ENCODE data around the gene RAD51B.

The RAD51B gene

GRCh38 chr14:67940486-67941455 lies 121.2 kb downstream of the RAD51B start:
- H3K9me3 ChIP-seq (ENCODE audit: severe bottlenecking) = no peaks in the 10 kb centered on the region
- H3K4me1 ChIP-seq (ENCODE audit: insufficient read depth, poor library complexity, severe bottlenecking) = peaks cover 41% of the 10 kb centered on the region
- ATAC-seq (ENCODE audit: low read depth) (peak; percentile 72), DNase-seq (ENCODE audit: low spot score) (no peak)
- peak overlapping the region; percentile 50 for H3K27ac ChIP-seq (ENCODE audit: poor library complexity, severe bottlenecking)
- TF ChIP-seq CTCF (IDR thresholded peaks at IDR 0.05; ENCODE audit: poor library complexity, severe bottlenecking) = no peak
- no peaks in the 10 kb centered on the region for H3K27me3 ChIP-seq (ENCODE audit: insufficient read depth, poor library complexity, severe bottlenecking)
- H3K36me3 ChIP-seq (ENCODE audit: low read depth) = no peaks in the 10 kb centered on the region
- no peak overlapping the region for H3K4me3 ChIP-seq (ENCODE audit: severe bottlenecking)

- H3K27ac ChIP-seq (ENCODE audit: poor library complexity, severe bottlenecking) = peak overlapping the region; percentile 50
- peaks cover 41% of the 10 kb centered on the region for H3K4me1 ChIP-seq (ENCODE audit: insufficient read depth, poor library complexity, severe bottlenecking)
- no peak for TF ChIP-seq CTCF (IDR thresholded peaks at IDR 0.05; ENCODE audit: poor library complexity, severe bottlenecking)
- no peaks in the 10 kb centered on the region for H3K36me3 ChIP-seq (ENCODE audit: low read depth)
- DNase-seq (ENCODE audit: low spot score) = no peak
- no peak overlapping the region for H3K4me3 ChIP-seq (ENCODE audit: severe bottlenecking)
- no peaks in the 10 kb centered on the region for H3K27me3 ChIP-seq (ENCODE audit: insufficient read depth, poor library complexity, severe bottlenecking)
- ATAC-seq (ENCODE audit: low read depth) = peak; percentile 60
- no peaks in the 10 kb centered on the region for H3K9me3 ChIP-seq (ENCODE audit: severe bottlenecking)
Observed at GRCh38 chr14:67941456-67942018, 122.0 kb downstream of the RAD51B start.

- no peak for ATAC-seq (ENCODE audit: low read depth)
- Histone ChIP-seq H3K9me3 (ENCODE audit: severe bottlenecking) (no peaks in the 10 kb centered on the region), H3K4me3 (ENCODE audit: severe bottlenecking) (no peak overlapping the region), H3K4me1 (ENCODE audit: insufficient read depth, poor library complexity, severe bottlenecking) (peaks cover 37% of the 10 kb centered on the region), H3K36me3 (ENCODE audit: low read depth) (no peaks in the 10 kb centered on the region), H3K27me3 (ENCODE audit: insufficient read depth, poor library complexity, severe bottlenecking) (no peaks in the 10 kb centered on the region), H3K27ac (ENCODE audit: poor library complexity, severe bottlenecking) (peak overlapping the region; percentile 50)
- no peak for TF ChIP-seq CTCF (IDR thresholded peaks at IDR 0.05; ENCODE audit: poor library complexity, severe bottlenecking)
- no peak for DNase-seq (ENCODE audit: low spot score)
Observed at GRCh38 chr14:67942080-67942710, 122.6 kb downstream of the RAD51B start.

- Histone ChIP-seq H3K27ac (ENCODE audit: poor library complexity, severe bottlenecking) (peak overlapping the region; percentile 27), H3K36me3 (ENCODE audit: low read depth) (0 out of 2 replicates have a peak, but pooled peaks cover 3% of the 10 kb centered on the region), H3K4me1 (ENCODE audit: insufficient read depth, poor library complexity, severe bottlenecking) (peaks cover 37% of the 10 kb centered on the region), H3K9me3 (ENCODE audit: severe bottlenecking) (no peaks in the 10 kb centered on the region), H3K27me3 (ENCODE audit: insufficient read depth, poor library complexity, severe bottlenecking) (no peaks in the 10 kb centered on the region), H3K4me3 (ENCODE audit: severe bottlenecking) (no peak overlapping the region)
- ATAC-seq (ENCODE audit: low read depth) = peak; percentile 48; the same call in 1 of the 3 replicates
- peak; percentile 94 for TF ChIP-seq CTCF (IDR thresholded peaks at IDR 0.05; ENCODE audit: poor library complexity, severe bottlenecking)
- DNase-seq (ENCODE audit: low spot score) = no peak
Observed at GRCh38 chr14:67943947-67944346, 124.4 kb downstream of the RAD51B start.

Measured in RWPE2 (cell line).